ENCODE measurements around the gene SERINC1. TPM values are rescaled to one million over a fixed set of nuclear protein-coding genes. Genes with fewer than 3 reads are reported as not detected.

The SERINC1 gene

DNA sequence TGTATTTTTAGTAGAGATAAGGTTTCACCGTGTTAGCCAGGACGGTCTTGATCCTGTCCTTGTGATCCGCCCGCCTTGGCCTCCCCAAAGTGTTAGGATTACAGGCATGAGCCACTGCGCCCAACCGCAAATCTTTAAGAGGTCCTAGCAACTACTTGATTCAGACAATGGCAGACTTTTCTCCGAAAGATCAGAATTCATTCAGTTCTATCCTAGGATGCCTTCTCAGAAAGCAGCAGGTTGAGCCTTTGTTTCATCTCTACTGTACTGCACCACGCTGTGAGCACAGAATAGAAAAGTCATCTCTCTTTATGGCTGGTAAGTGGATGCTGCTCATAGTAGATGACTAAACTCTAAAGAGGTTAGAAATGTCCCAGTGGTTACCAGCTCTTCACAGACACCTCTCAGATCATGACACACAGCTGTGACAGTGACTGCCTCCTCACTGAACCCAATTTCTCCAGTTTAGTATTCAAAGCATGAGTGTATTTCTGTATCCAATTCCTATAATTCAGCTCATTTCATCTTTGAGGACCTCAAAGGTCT is 78.2 kb downstream of the SERINC1 start:
- H2BK12ac ChIP-seq (ENCODE audit: low read length in 2 of 2) = no peak overlapping the region
- H3K4me1 ChIP-seq (ENCODE audit: control insufficient read depth, insufficient read depth, low read depth, low read length) = no peaks in the 10 kb centered on the region
- H3K27ac ChIP-seq (ENCODE audit: low read length, poor library complexity, severe bottlenecking) = no peak overlapping the region
- DNase-seq = no peak
- H2BK5ac ChIP-seq (ENCODE audit: low read depth, low read length, poor library complexity, severe bottlenecking) = no peak overlapping the region
- no peak overlapping the region for H3K18ac ChIP-seq (ENCODE audit: low read depth in 1 of 2, low read length in 2 of 2)
- no peak overlapping the region for H3K4me2 ChIP-seq (ENCODE audit: low read length, poor library complexity, severe bottlenecking)
- H3K27me3 ChIP-seq (ENCODE audit: control insufficient read depth in 1 of 2, insufficient read depth in 1 of 2, low read length in 2 of 2) = no peaks in the 10 kb centered on the region
- no peak overlapping the region for H4K8ac ChIP-seq (ENCODE audit: low read length)
- 69% methylated on average over 7 of the region's 8 CpGs for WGBS
- no peaks in the 10 kb centered on the region for H3K9me3 ChIP-seq (ENCODE audit: control insufficient read depth, low read length)
- H2BK120ac ChIP-seq (ENCODE audit: low read depth, low read length) = no peak overlapping the region
- H2AK5ac ChIP-seq (ENCODE audit: low read length, severe bottlenecking) = no peak overlapping the region
- no peak overlapping the region for H3K9ac ChIP-seq (ENCODE audit: low read length)
- no peaks in the 10 kb centered on the region for H3K79me1 ChIP-seq (replicated peaks; ENCODE audit: low read length, poor library complexity, severe bottlenecking)
- no peak overlapping the region for H3K4me3 ChIP-seq (ENCODE audit: insufficient read depth in 1 of 2, low read depth in 1 of 2, low read length in 2 of 2)
- no peak overlapping the region for H3K23ac ChIP-seq (ENCODE audit: low read length in 2 of 2)
- H2BK15ac ChIP-seq (ENCODE audit: low read depth, poor library complexity, severe bottlenecking) = no peak overlapping the region
- no peak overlapping the region for H4K91ac ChIP-seq (ENCODE audit: low read length)
- H3K14ac ChIP-seq (ENCODE audit: low read length in 2 of 2) = no peak overlapping the region
- H2AFZ ChIP-seq (ENCODE audit: low read depth, low read length) = no peak overlapping the region
- H3K36me3 ChIP-seq (ENCODE audit: control insufficient read depth in 1 of 2, insufficient read depth in 2 of 2, low read depth in 1 of 2, low read length in 2 of 2) = no peaks in the 10 kb centered on the region
- no peak overlapping the region for H3K4ac ChIP-seq (ENCODE audit: low read depth in 1 of 2, low read length in 2 of 2)

Small RNA genes within 50 kb of the gene (small RNA-seq; reads per million reads assigned to genes)
- gene Z99129.1 (ENCODE audit: low read depth) = not detected
